T-cell (primary cell): ENCODE measurements around the gene ATP10A. TPM values are rescaled to one million over a fixed set of nuclear protein-coding genes. Genes with fewer than 3 reads are reported as not detected.

Experiments used
- ATAC-seq, 4 experiments: fragments of 200-7000 bp in 3 of 4; fragments of 150-1000 bp in 1 of 4; cut with Tn5 transposase; replicated peaks in 1 of 4; 1 replicate in 3 of 4; 2 replicates in 1 of 4; pipeline ENCODE4 v1.10.0; 2021; ENCODE audit warnings: moderate library complexity in 3 of 4, mild to moderate bottlenecking in 2 of 4, moderate number of reproducible peaks in 1 of 4
- CTCF ChIA-PET, 2 donors: fragments of 300-600 bp; sonication (Branson Sonifier 250); formaldehyde crosslinking; loops; one replicate each; lab custom pipeline; 2022; ENCODE audit warnings: antibody characterized with exemption in 2 of 2; lab: Charles Lee
- POLR2A ChIA-PET, 2 donors: fragments of 300-600 bp; sonication (Branson Sonifier 250); formaldehyde crosslinking; loops; one replicate each; lab custom pipeline; 2022; ENCODE audit warnings: antibody characterized with exemption in 2 of 2; lab: Charles Lee
- DNase-seq, 35 experiments: peaks; one replicate each; pipeline versions ENCODE4 v3.0.0 to v3.0.0-alpha.2; 2013 to 2023
- H3K27ac ChIP-seq: one replicate; pipeline ENCODE4 v1.5.1; 2013; ENCODE audit warnings: low read length
- H3K27me3 ChIP-seq, 2 experiments: replicated peaks in 1 of 2; 1 replicate in 1 of 2; 2 replicates in 1 of 2; pipeline versions ENCODE4 v1.6.1 to v1.7.0; 2013; ENCODE audit warnings: low read length in 1 of 2, mixed read lengths in 1 of 2; ENCODE audit not compliant: control insufficient read depth in 2 of 2, insufficient read depth in 2 of 2; ENCODE audit errors: extremely low read depth in 1 of 2
- H3K36me3 ChIP-seq, 2 donors: 1 replicate in 1 of 2; 2 replicates in 1 of 2; pipeline versions ENCODE4 v1.6.1 to v1.7.0; 2013; ENCODE audit warnings: low read length in 1 of 2; ENCODE audit not compliant: control insufficient read depth in 2 of 2, insufficient read depth in 1 of 2; ENCODE audit errors: extremely low read depth in 1 of 2
- H3K4me1 ChIP-seq, 2 experiments: 1 replicate in 1 of 2; 2 replicates in 1 of 2; pipeline versions ENCODE4 v1.6.1 to v1.7.0; 2013; ENCODE audit warnings: low read length in 2 of 2, mixed read lengths in 1 of 2; ENCODE audit not compliant: insufficient read depth in 2 of 2, control insufficient read depth in 1 of 2; ENCODE audit errors: extremely low read depth in 1 of 2
- H3K4me3 ChIP-seq, 2 donors: 1 replicate in 1 of 2; 2 replicates in 1 of 2; pipeline versions ENCODE4 v1.5.1 to v1.7.0; 2013; ENCODE audit warnings: mild to moderate bottlenecking in 2 of 2, low read length in 1 of 2, moderate library complexity in 1 of 2; ENCODE audit not compliant: control insufficient read depth in 1 of 2; ENCODE audit errors: extremely low read depth in 1 of 2
- H3K9me3 ChIP-seq: 2 replicates; pipeline ENCODE4 v1.7.0; 2013
- H3K27ac Mint-ChIP-seq, 2 donors: one replicate each; pipeline ENCODE4 v1.8.0; 2020 to 2021; ENCODE audit warnings: mild to moderate bottlenecking in 2 of 2, mixed read lengths in 2 of 2
- H3K27me3 Mint-ChIP-seq, 2 donors: one replicate each; pipeline ENCODE4 v1.8.0; 2021 to 2022; ENCODE audit warnings: mixed read lengths in 2 of 2
- H3K36me3 Mint-ChIP-seq: one replicate; pipeline ENCODE4 v1.8.0; 2021; ENCODE audit warnings: mixed read lengths
- H3K4me1 Mint-ChIP-seq, 3 donors: one replicate each; pipeline ENCODE4 v1.8.0; 2020 to 2022; ENCODE audit warnings: mixed read lengths in 3 of 3, mild to moderate bottlenecking in 1 of 3
- H3K4me3 Mint-ChIP-seq, 3 donors: one replicate each; pipeline ENCODE4 v1.8.0; 2020 to 2022; ENCODE audit warnings: mild to moderate bottlenecking in 3 of 3, mixed read lengths in 3 of 3, moderate library complexity in 3 of 3
- H3K9me3 Mint-ChIP-seq, 3 donors: one replicate each; pipeline ENCODE4 v1.8.0; 2020 to 2022; ENCODE audit warnings: mixed read lengths in 3 of 3
- WGBS: methylation state at CpG from one replicate; pipeline ENCODE4 v1.1.5; 2013; ENCODE audit warnings: missing lambda C conversion rate; ENCODE audit not compliant: insufficient coverage; 5-methylcytosine and 5-hydroxymethylcytosine counted together
- total RNA-seq, 35 experiments: library from RNA in 6 of 35; stranded (reverse) in 6 of 35; fragments of 120-200 nt in 1 of 35; gene quantifications; one replicate each; pipeline versions ENCODE4 v1.2.1 to v1.2.4 and lab custom pipeline; 2013 to 2026

The ATP10A gene
- total RNA-seq, 5 donors from 2014 or later (not counting 1 experiment from before 2014, with no cell fraction given) = 37.3 to 65.5 (median 53.4) TPM

DNA sequence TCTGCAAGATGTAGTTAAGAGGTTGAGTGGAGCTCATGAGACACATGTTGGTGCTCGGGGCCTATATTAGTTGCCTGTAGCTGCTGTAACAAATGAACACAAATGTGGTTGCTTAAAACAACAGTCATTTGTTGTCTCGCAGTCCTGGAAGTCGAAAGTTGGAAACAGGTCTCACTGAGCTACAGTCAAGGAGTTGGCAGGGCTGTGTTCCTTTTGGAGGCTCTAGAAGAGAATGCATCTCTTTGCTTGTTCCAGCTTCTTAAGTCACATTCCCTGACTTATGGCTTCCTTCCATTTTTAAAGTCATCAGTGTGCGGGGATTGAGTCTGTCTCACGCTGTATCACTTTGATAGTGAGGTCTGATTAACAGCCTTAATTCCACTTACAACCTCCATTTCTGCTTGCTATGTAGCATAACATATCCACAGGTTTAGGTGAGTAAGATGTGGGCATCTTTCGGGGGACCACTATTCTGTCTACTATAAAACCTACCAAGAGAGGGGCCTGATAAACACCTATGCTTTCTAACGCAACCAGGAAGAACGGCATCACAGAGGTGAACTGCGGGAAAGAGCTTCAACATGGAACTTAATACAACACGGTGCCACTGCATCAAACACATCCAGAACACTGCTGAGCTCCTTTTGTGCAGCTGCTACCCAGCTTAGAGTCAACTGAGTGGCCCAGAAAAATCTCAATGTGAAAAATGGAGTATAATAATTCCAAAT is 119.4 kb downstream of the ATP10A start:
- no peak overlapping the region for H3K27ac ChIP-seq
- no peaks in the 10 kb centered on the region for H3K27me3 ChIP-seq
- 92% methylated on average over 4 of the region's 10 CpGs for WGBS
- Mint-ChIP-seq H3K27ac (no peak overlapping the region), H3K27me3 (no peaks in the 10 kb centered on the region), H3K4me3 (no peak overlapping the region), H3K36me3 (no peaks in the 10 kb centered on the region), H3K9me3 (no peaks in the 10 kb centered on the region), H3K4me1 (peaks cover 36 to 55% (median 45%) of the 10 kb centered on the region in 3 donors)
- ChIA-PET POLR2A (interaction anchor here in 1 of 2 donors (0.6 kb wide), 1 partner anchor 104 kb away, joined by 4 read pairs; no protein-coding TSS in a partner anchor), CTCF (no interaction called here)
- DNase-seq (no peak), ATAC-seq (no peak)
- H3K36me3 ChIP-seq = no peaks in the 10 kb centered on the region
- no peaks in the 10 kb centered on the region for H3K9me3 ChIP-seq
- H3K4me1 ChIP-seq = peaks cover 0 to 5% of the 10 kb centered on the region in 2 experiments
- H3K4me3 ChIP-seq = no peak overlapping the region

DNA sequence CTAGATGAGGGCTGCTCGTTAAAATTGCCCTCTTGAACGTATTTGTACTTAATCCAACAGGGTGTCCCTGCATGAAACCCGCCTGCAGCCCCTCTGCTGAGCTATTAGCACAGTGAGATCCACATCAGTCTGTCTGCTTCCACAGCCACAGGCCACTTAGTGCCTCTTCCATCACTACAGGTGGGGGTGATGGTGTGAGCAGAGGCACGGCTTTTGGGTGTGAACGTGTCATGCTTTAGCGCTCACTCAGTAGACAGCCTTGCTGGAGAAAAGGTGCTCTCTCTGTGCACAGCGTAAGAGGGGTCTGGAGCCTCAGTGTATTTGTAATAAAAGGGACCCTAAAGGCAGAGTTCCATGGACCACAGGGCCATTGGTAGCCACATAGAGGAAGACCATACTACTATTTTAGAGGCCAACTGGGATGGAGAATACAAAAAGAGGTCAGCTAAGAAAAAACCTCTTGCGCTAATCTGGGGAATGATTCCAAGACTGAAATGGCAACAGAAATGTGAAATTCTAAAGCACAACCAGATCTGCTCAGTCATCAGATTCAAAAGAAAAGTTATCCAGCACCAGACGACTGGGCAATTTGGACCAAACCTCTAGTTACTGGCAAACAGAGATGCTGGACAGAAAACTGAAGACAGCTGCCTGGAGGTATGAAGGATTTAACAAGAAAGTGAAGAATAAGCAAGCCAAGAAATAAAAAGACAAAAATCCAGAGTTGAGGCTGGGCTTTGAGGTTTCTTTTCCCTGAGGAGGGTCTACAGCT is 120.2 kb downstream of the ATP10A start:
- peaks cover 3% of the 10 kb centered on the region for H3K36me3 Mint-ChIP-seq
- ChIA-PET POLR2A (no interaction called here), CTCF (interaction anchor here in 1 of 2 donors (1.0 to 1.1 kb wide), 2 partner anchors 8 to 189 kb away, joined by 4 read pairs; no protein-coding TSS in a partner anchor)
- no peak overlapping the region for H3K4me3 Mint-ChIP-seq
- no peaks in the 10 kb centered on the region for H3K9me3 ChIP-seq
- WGBS = 86% methylated on average over 4 of the region's 9 CpGs
- ATAC-seq (no peak), DNase-seq (no peak)
- no peak overlapping the region for H3K27ac ChIP-seq
- H3K4me1 Mint-ChIP-seq = peaks cover 40 to 55% (median 45%) of the 10 kb centered on the region in 3 donors
- H3K27me3 Mint-ChIP-seq = no peaks in the 10 kb centered on the region
- H3K9me3 Mint-ChIP-seq = no peaks in the 10 kb centered on the region
- H3K27me3 ChIP-seq = no peaks in the 10 kb centered on the region
- H3K4me1 ChIP-seq = peaks cover 0 to 5% of the 10 kb centered on the region in 2 experiments
- no peak overlapping the region for H3K27ac Mint-ChIP-seq
- no peak overlapping the region for H3K4me3 ChIP-seq
- no peaks in the 10 kb centered on the region for H3K36me3 ChIP-seq

DNA sequence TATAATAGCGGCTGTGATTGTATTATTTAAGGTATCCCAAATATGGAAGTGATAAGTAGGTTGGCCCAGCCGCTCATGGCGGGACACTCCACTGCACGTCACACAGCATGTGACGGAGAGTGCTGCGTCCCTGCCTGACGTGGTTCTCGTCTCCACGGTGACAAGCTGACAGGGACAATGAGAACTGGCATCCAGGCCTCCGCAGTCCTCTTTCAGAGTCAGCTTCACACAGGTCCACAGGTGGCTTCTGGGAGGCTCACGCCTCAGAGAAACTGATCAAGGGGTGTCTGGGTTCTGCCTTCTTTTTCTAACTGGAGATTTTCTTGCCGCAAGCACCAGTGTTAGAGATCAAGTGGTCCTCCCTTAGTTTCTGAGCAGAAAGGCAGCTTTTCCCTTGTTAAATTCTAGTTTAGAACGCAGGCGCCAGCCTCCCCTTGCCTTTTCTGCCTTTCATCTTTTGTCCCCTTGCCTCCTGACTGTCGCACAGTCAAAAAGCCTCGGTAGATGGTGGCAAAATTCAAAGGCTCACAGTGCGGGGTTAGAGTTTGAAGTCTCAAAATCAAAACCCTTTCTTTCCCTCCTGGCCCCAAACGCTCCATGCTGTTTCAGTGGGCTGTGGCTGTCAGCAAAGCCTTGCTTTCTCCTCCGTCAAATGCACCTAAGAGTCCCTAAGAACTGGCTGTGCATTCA is 120.9 kb downstream of the ATP10A start:
- Mint-ChIP-seq H3K36me3 (peaks cover 3% of the 10 kb centered on the region), H3K27ac (no peak overlapping the region), H3K9me3 (no peaks in the 10 kb centered on the region), H3K4me1 (peaks cover 40 to 55% (median 45%) of the 10 kb centered on the region in 3 donors), H3K4me3 (no peak overlapping the region), H3K27me3 (no peaks in the 10 kb centered on the region)
- no peaks in the 10 kb centered on the region for H3K36me3 ChIP-seq
- ChIA-PET POLR2A (no interaction called here), CTCF (interaction anchor here in 1 of 2 donors (1.0 to 1.1 kb wide), 2 partner anchors 8 to 190 kb away, joined by 4 read pairs; no protein-coding TSS in a partner anchor)
- WGBS = 88% methylated on average over 11 of the region's 19 CpGs
- no peak for ATAC-seq
- H3K4me3 ChIP-seq = no peak overlapping the region
- peaks cover 0 to 5% of the 10 kb centered on the region in 2 experiments for H3K4me1 ChIP-seq
- DNase-seq = no peak
- no peak overlapping the region for H3K27ac ChIP-seq
- no peaks in the 10 kb centered on the region for H3K9me3 ChIP-seq
- no peaks in the 10 kb centered on the region for H3K27me3 ChIP-seq

DNA sequence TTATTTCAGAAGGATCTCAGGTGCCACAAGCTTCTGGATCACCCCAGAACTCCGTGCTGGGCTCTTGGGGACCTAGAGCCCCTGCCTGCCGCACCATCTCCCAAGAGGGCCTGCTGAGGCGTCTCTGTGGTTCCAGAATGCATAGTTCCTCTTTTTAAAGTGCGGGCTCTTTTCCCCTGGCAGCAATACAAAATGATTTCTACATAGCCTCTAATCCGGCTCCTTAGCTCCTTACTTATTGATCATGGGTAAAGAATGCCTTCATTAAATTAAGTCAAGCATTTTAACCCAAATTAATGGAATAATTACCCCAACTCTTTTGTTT is 121.9 kb downstream of the ATP10A start:
- POLR2A ChIA-PET = no interaction called here
- Mint-ChIP-seq H3K9me3 (no peaks in the 10 kb centered on the region), H3K27ac (no peak overlapping the region), H3K4me3 (peak overlapping the region in 1 of 3 donors; percentile 25), H3K4me1 (peaks cover 40 to 55% (median 47%) of the 10 kb centered on the region in 3 donors), H3K27me3 (no peaks in the 10 kb centered on the region), H3K36me3 (peaks cover 3% of the 10 kb centered on the region)
- no peaks in the 10 kb centered on the region for H3K27me3 ChIP-seq
- no peak for ATAC-seq
- H3K4me3 ChIP-seq = no peak overlapping the region
- DNase-seq = no peak
- peaks cover 0 to under 1% of the 10 kb centered on the region in 2 donors for H3K36me3 ChIP-seq
- peaks cover 0 to 5% of the 10 kb centered on the region in 2 experiments for H3K4me1 ChIP-seq
- CTCF ChIA-PET = no interaction called here
- 66% methylated on average over 2 of the region's 5 CpGs for WGBS
- no peaks in the 10 kb centered on the region for H3K9me3 ChIP-seq
- no peak overlapping the region for H3K27ac ChIP-seq

DNA sequence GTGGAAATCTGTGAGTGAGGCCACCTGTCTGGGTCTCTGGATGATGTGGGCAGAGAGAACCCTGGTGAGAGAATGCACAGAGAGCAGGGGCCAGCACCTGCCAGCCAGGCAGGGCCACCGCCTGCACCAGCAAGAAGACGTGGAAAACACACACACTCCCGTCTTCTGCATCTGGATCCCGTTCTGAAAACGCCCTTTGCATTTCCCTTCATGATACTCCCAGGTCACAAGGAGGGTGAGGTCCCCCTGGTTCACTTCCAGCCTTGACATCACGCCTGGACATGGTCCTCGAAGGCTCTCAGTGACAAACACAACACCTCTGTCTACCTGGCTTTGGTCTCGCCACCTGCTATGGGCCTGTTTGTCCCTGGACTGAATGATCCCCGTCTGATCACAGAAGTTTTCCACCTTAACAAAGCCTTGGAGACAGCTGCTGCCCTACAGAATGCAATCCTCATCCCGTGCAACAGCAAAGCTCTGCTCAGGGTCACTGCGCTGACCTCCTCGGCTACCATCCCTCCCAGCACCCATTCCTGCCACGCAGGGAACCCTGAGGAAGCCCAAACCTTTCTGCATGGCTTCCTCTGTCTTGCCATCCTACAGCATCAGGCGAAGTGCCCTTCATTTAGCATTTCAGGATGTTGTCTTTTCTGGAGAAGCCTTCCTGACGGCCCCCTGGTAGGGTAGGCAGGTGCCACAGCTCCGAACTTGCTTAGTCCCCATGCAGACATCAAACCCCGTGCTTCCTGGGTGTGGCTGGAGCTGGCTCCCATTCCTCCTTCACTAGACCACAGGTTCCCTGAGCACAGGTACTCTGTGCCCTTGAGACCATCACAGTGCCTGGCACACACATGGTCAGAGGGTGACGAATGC is 122.5 kb downstream of the ATP10A start:
- peak in 1 of 4 experiments; percentile 12 for ATAC-seq
- peaks cover 38 to 52% (median 47%) of the 10 kb centered on the region in 3 donors for H3K4me1 Mint-ChIP-seq

More for the DNA sequence above, 122.5 kb downstream of the ATP10A start:
- ChIA-PET POLR2A (no interaction called here), CTCF (no interaction called here)
- 77% methylated on average over 16 of the region's 18 CpGs for WGBS
- H3K4me1 ChIP-seq = peaks cover 0 to 5% of the 10 kb centered on the region in 2 experiments
- peaks cover 2 to 6% of the 10 kb centered on the region in 2 donors for H3K36me3 ChIP-seq
- H3K36me3 Mint-ChIP-seq = peaks cover 4% of the 10 kb centered on the region
- peak overlapping the region in 1 of 3 donors; percentile 25 for H3K4me3 Mint-ChIP-seq
- H3K27me3 ChIP-seq = no peaks in the 10 kb centered on the region
- peak overlapping the region in 1 of 2 donors; percentile 60 for H3K27ac Mint-ChIP-seq
- no peaks in the 10 kb centered on the region for H3K9me3 ChIP-seq
- DNase-seq = no peak
- H3K4me3 ChIP-seq = no peak overlapping the region
- H3K27ac ChIP-seq = no peak overlapping the region
- H3K27me3 Mint-ChIP-seq = no peaks in the 10 kb centered on the region
- H3K9me3 Mint-ChIP-seq = no peaks in the 10 kb centered on the region
